HL-60/S4 treated with retinoic acid at 250 ng/mL for 4 days and 3 days (cell line): ENCODE results near the gene ITGA3.

Experiments used
- in situ Hi-C: fragments of 300-500 bp; cut with MboI; formaldehyde crosslinking; loops from 2 replicates; pipeline ENCODE4 v1.7.0; 2022; ENCODE audit warnings: low sequenced_read_pairs

The ITGA3 gene

DNA sequence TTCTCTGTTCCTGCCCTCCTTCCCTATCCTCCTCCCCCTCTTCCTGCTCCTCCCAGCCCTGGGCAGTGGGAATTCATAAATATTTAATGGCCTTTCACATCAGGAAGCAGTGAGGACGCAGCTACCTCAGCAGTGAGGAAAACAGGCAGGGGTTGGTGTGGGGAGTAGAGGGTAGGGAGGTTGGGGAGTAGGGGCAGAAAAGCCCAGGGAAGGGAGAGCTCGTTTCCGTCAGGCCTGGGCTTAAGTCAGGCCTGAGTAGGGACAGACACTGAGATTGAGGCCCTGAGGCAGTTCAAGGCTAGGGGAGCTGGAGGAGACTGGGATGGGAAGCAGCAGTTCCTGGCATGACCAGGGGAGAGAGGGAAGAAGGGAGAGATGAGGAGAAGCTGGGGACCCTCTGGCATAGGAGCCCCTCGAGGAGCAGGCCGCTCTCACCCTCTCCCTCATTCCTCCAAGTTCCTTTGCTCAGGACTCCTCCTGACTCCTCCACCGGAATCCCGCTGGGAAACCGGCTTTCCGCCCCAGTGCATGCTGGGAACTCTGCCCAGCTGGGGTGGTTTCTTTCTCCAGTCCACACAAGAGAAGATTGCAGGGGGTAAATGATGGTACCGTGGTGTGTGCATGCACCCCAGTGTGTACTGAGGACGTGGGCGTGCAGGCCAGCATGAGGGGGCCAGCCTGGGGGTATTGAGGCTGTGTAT is 67.9 kb downstream of the ITGA3 start:
- in situ Hi-C loops, result no loop called here

DNA sequence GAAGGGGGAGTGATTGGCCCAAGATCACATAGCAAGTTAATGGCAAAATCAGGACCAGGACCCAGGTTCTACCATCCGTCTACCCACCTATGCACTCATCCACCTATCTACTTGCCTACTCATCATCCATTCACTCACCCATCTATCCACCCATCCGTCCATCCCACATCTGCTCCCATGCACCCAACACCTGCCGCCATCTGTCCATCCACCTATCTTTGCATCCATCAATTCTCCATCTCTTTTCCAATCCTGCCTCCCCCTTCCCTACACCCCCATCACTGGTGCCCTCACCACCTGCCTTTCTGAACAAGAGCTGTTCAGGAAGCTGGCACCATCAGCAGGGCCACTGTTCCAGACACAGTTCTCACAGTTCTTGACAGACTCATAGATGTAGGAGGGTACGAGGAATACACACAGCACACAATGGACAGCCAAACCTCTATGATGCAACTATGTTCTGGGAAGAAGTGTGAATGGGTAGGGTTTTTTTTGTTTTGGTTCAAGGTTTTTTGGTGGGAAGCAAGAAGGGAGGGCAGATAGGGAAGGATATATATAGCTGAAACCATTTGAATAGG is 69.6 kb downstream of the ITGA3 start:
- in situ Hi-C loops, result no loop called here

GRCh38 chr17:50127697-50128361 is 71.9 kb downstream of the ITGA3 start:
- in situ Hi-C loops, result no loop called here

DNA sequence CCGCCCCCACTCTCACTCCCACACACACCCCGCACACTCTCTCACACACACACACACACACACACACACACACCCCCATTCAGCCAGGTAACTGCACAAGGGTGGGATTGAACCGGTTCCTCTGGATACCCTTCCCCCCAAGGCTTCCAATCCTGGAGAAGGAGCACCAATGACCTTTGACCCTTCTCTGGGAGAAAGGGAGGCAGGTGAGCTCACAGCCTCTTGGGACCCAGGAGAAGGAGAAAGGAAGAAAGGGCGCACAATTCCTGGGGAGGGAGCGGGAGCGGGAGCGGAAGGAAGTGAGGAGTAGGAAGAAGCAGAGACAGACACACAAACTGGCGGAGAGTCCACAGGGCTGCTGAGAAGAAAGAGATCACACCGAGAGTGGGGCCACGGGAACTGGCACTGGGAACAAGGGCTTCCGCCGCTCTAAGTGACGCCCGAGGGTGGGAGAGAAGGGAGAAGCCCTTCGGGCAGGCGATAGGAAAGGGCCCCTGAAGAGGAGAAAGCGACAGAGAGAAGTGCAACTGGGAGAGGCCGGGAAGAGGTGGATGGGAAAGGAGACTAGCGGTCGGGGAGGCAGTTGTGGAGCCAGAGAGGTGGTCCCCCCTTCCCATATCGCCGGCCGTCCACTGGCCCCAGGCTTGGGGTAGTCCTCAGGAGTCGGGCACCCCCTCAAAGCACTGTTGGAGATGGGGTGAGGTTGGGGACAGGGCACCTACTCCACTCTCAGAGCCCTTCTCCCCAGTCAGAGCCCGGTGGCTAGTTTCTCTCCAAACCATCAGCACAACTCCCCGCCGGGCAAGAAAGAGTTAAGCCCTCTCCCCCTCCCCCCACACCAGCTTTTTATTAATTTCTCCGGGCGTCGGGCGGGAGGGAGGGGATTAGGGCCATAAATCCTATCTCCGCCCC is 72.8 kb downstream of the ITGA3 start:
- in situ Hi-C loops, result no loop called here

DNA sequence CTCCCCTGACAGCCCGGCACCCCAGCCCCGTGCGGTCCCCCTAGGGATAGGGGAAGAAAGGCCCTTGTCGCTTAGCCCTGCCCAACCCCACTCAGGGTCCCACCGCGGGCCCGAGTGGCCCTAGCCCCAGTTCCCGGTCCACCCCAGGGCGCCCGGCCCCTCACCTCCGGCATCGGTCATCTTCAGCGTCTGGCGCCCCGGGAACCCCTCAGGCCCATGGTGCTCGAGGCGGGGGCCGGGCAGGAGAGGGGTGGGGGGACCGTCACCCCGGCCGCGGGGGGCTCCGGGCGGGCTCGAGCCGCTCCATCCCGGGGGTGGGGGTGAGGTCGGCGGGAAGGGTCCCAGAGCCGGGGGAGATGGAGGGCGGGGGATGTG is 73.4 kb downstream of the ITGA3 start:
- in situ Hi-C loops, result no loop called here

- in situ Hi-C loops, result no loop called here
These were observed 74.0 kb downstream of the ITGA3 start, which contains the start of gene SAMD14 for GRCh38 chr17:50129728-50130558. Gene SAMD14, minus strand, starts transcription at chr17:50130160. Its CDS starts 5,201 bp downstream, at chr17:50124959.

DNA sequence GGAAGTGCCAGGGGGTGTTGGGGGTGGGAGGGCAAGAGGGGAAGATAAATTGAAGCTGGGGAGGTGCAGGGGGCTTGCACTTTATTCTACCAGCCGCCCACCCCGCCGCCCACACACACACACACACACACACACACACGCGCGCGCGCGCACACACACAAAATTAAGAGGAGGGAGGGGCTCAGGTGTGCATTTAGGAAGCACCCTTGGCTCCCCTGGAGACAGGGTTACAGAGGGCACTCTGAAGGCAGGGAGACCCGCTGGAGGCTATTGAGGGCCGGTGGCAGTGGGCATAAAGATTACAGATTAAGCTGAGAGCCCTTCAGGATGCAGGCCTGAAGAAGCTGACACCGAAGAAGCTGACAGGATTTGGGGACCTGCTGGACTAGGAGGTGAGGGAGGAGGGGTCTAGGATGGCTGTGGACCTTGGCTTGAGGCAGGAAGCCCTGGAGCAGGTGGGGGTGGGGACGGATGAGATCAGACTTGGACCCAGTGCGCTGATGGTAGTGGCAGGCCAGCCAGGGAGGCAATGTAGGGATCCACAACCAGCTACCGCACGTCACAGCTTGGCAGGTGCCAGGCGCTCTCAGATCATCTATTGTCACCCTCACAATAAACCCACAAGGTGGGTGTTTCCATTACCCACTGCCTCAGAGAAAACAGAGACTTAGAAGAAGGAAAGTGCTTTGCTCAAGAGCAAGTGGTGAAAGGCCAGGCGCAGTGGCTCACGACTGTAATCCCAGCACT is 74.8 kb downstream of the ITGA3 start:
- in situ Hi-C loops, result no loop called here

- in situ Hi-C loops, result no loop called here
These were observed 76.3 kb downstream of the ITGA3 start for GRCh38 chr17:50132104-50132794.

DNA sequence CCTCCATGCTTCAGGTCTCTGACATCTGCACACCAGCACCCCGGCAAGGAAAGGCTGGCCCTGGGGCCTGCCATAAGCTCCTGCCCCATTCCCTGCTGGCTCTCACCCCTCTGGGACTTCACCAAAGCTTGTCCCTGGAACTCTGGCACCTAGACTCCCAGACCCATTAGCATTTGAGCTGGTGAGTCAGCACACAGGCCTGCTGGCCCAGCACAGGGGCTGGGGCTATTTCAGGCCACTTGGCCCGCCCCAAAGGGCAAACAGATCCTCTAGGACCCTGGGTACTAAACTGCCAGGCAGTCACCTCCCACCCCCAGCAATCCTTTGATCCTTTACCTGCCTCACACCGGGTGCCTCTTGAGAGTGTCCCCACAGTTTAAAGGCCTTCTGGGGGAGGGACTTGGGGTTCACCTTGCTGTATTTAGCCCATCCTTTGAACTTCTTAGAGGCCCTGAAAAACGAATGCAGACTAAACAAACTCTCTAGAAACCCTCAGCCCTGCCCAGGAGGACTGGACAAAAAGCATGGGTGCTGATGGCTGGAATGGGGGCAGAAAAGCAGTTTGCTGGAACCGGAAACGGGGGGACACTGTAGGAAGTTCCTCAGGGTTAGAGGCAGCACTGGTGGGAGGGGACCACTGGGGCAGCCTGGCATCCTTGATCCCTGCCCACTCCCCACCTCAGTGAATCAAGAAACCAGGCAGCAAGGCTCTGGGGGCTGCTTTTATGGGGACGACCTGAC is 77.3 kb downstream of the ITGA3 start:
- in situ Hi-C loops, result no loop called here

- in situ Hi-C loops, result no loop called here
These were observed 77.8 kb downstream of the ITGA3 start for GRCh38 chr17:50133769-50134099.

DNA sequence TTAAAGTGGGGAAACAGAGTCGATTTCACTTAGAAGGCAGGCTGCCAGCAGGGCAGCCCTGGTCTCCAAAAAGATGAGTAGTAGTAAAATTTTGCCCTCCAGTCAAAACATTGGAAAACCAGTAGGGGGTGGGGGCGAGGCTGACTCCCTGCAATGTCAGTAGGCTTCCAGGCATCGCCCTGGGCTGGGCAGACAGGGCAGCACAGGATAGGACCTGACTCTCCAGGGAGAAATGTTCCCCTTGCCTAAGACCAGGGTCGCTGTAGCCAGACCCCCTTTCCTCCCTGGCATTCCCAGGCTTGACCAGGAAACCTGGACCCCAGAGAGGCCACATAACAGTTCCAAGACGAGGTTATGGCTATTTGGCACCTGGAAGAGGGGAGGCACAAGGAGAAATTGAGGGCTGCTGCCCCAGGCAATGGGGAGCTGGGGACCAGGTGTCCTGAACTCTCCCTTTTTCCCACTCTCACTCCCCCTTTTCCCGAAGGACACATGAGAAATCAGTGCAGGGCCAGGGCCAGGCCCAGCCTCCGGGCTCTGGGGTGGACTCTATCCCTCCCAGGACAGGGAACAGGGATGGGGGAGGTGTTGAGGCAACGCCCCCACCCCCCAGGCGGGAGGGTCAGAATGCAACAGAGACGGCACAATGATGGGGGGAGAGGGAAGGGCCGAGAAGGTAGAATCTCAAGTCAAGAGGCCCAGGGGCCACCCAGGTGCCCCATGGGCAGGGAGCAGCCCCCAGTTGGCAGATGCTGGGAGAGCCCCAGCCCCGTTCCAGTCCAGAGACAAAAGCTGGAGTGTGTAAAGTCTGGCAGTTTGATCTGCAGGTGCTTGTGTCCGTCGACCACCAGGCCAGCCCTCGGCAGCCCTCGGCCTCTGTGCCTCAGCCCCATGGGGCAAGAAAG is 78.5 kb downstream of the ITGA3 start:
- in situ Hi-C loops, result no loop called here

GRCh38 chr17:50135316-50136095 is 79.6 kb downstream of the ITGA3 start:
- in situ Hi-C loops, result no loop called here

DNA sequence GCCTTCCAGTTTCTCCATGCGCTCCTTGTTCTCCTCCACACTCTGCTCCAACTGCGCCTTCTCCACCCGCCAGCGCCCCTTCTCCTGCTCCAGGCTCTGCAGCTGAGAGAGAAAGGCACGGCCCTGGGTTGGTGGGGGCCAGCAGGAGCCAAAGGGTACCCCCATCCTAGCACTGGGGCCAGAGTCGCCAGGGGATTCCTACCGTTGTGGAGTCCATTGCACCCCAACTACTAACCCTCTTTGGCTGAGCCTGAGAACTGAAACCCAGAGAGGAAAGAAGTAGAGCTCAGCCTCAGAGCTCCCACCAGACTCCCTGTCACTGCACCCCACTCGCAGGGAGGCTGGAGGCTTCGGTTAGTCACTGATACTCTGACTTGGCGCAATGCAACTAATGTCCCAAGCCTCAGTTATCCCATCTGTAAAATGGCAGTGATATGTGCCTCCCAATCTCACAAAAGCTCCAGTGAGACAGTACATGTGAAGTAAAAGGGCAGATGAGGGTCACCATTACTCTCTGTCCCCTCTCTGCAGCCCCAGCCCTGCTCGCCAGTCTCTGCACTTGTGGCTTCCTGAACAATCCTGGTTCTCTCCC is 80.3 kb downstream of the ITGA3 start:
- in situ Hi-C loops, result no loop called here

DNA sequence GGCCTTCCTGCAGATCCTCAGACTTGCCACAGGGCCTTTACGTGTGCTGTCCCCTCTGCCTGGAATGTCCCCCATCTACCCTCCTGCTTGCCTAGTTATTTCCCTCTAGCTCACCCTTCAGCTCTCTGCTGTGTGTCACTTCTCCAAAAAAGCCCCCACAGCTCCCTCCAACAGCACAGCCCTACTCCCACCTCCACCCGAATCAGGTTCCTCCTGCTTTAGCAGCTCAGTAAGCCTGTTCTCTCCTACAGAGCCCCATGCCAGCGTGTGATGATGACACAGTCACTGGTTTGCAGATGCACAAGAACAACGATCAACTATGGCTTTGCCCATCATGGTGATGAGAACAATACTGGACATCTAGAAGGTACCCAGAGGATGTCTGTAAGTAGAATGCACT is 81.1 kb downstream of the ITGA3 start:
- in situ Hi-C loops, result no loop called here

DNA sequence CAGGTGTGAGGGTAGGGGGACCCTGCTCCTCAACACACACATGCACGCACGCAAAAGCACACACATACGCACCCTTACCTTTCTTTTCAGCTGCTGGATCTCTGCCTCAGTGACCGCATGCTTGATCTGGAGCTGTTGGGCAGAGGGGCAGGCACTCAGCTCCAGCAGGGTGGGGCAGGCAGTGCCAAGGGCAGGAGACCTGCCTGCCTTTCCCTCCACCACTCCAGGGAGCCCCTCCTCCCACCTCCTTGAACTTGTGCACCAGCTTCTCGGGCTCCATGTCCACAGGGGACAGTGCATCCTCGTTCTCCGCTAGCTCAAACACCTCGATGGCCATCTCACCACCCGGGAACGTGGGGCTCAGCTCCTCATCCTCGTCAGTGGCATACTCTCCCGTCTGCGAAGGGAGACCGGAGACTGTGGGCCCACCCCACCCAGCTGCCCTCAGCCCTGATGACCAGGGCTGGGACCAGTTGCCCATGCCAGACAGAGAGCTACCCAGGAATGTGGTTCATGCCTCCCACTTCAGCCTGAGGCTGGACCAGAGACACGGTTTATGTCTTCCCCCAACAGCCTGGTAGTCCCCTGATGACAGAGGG is 83.4 kb downstream of the ITGA3 start:
- in situ Hi-C loops, result no loop called here
